Neutrophil (primary cell): ENCODE measurements around the gene TEX264.

Experiments
- H3K27ac ChIP-seq: fragments of 200-600 bp; sonication (generic); 2 replicates; pipeline ENCODE4 v1.5.1; 2016; ENCODE audit warnings: mild to moderate bottlenecking, moderate library complexity
- H3K27me3 ChIP-seq: fragments of 200-600 bp; sonication (generic); 2 replicates; pipeline ENCODE4 v1.6.0; 2016; ENCODE audit warnings: mild to moderate bottlenecking
- H3K36me3 ChIP-seq: fragments of 200-600 bp; sonication (generic); 2 replicates; pipeline ENCODE4 v1.5.1; 2017
- H3K4me1 ChIP-seq, 2 experiments: fragments of 200-600 bp in 1 of 2; sonication (generic) in 1 of 2; 1 replicate in 1 of 2; 2 replicates in 1 of 2; pipeline versions ENCODE4 v1.5.1 to v1.6.1; 2013 to 2016; ENCODE audit warnings: low read depth in 1 of 2, low read length in 1 of 2, mild to moderate bottlenecking in 1 of 2, moderate library complexity in 1 of 2; ENCODE audit not compliant: control insufficient read depth in 1 of 2, insufficient read depth in 1 of 2
- H3K4me3 ChIP-seq, 2 experiments: fragments of 200-600 bp in 1 of 2; sonication (generic) in 1 of 2; 1 replicate in 1 of 2; 2 replicates in 1 of 2; pipeline ENCODE4 v1.5.1; 2013 to 2016; ENCODE audit warnings: low read depth in 1 of 2, low read length in 1 of 2, mild to moderate bottlenecking in 1 of 2, moderate library complexity in 1 of 2
- H3K9me3 ChIP-seq: fragments of 200-600 bp; sonication (generic); 2 replicates; pipeline ENCODE4 v1.5.1; 2016
- TF ChIP-seq, protein P1 (sequence below): fragments of 200-600 bp; sonication (generic); IDR thresholded peaks from 2 replicates; pipeline ENCODE4 v1.5.1; 2016; ENCODE audit warnings: antibody characterized with exemption

TEX264 gene

GRCh38 chr3:51706021-51706485 lies 35.0 kb downstream of the TEX264 start:
- no peaks in the 10 kb centered on the region for H3K9me3 ChIP-seq
- H3K36me3 ChIP-seq, result peaks cover 47% of the 10 kb centered on the region
- TF ChIP-seq, protein P1, sequence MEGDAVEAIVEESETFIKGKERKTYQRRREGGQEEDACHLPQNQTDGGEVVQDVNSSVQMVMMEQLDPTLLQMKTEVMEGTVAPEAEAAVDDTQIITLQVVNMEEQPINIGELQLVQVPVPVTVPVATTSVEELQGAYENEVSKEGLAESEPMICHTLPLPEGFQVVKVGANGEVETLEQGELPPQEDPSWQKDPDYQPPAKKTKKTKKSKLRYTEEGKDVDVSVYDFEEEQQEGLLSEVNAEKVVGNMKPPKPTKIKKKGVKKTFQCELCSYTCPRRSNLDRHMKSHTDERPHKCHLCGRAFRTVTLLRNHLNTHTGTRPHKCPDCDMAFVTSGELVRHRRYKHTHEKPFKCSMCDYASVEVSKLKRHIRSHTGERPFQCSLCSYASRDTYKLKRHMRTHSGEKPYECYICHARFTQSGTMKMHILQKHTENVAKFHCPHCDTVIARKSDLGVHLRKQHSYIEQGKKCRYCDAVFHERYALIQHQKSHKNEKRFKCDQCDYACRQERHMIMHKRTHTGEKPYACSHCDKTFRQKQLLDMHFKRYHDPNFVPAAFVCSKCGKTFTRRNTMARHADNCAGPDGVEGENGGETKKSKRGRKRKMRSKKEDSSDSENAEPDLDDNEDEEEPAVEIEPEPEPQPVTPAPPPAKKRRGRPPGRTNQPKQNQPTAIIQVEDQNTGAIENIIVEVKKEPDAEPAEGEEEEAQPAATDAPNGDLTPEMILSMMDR, result no peak
- H3K4me3 ChIP-seq, result no peak overlapping the region
- peaks cover 25% of the 10 kb centered on the region for H3K27me3 ChIP-seq
- H3K4me1 ChIP-seq, result no peaks in the 10 kb centered on the region
- no peak overlapping the region for H3K27ac ChIP-seq

DNA sequence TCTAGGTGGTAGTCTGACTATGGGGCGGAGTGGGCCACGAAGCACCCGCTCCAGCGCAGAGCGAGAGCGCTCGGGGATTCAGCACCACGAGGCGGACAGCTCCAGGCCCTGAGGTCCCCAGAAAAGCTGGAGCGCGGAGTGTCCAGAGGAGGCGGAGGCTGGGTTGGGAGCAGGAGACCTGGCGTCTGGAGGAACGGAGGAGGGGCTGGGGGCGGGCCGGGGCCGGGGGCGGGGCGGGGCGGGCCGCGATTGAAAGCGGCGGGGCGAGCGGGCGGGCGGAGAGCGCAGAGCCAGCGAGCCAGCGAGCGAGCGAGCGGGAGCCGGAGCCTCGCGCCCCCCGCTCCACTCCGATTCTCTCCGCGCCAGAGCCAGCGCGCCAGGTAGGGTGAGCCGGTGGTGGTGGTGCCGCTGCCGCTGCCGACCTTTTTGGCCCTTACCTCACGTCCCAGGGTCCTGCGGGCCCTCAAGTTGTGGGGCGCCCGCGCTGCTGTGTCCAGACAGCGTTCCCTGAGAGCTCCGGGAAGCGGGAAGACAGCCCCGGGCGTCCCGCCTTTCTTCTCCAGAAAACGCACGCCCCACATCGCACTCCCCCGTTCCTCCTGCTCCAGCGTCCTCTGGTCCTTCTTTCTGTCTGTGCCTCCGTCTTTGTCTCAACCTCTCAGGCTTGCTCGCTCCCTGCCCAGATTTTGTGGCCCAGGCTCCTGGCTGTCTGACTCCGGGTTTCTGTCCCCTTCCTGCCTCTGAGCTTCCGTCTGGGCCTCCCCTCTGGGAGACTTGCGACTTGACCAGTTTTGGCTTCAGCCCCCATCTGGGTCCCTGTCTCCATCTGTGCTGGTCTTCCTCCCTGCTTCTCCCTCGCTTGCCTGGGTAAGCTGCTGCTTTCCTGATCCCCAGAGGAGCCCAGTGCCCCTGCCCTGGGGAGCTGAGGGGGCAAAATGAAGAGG lies 36.0 kb downstream of the TEX264 start, which contains the start of gene GRM2:
Gene GRM2, plus strand, starts transcription at position 281 of the 944 bp plus-strand sequence. CDS start 1,916 bp downstream, outside the sequence.
- no peak within 1 kb of the TSS for H3K4me3 ChIP-seq
- H3K27me3 ChIP-seq, result peaks cover 25% of the 10 kb centered on the region
- TF ChIP-seq, protein P1, result no peak

GRCh38 chr3:51708216-51708845 lies 37.3 kb downstream of the TEX264 start:
- Histone ChIP-seq H3K36me3 (peaks cover 27% of the 10 kb centered on the region), H3K9me3 (no peaks in the 10 kb centered on the region), H3K4me1 (no peaks in the 10 kb centered on the region), H3K27ac (no peak overlapping the region), H3K4me3 (no peak overlapping the region), H3K27me3 (peaks cover 25% of the 10 kb centered on the region)
- TF ChIP-seq, protein P1, result no peak

More for the DNA sequence above, 36.0 kb downstream of the TEX264 start, which contains the start of gene GRM2:
- Histone ChIP-seq H3K27ac (no peak within 1 kb of the TSS), H3K4me1 (no peaks in the 10 kb centered on the region), H3K36me3 (peaks cover 39% of the 10 kb centered on the region), H3K9me3 (no peaks in the 10 kb centered on the region)

DNA sequence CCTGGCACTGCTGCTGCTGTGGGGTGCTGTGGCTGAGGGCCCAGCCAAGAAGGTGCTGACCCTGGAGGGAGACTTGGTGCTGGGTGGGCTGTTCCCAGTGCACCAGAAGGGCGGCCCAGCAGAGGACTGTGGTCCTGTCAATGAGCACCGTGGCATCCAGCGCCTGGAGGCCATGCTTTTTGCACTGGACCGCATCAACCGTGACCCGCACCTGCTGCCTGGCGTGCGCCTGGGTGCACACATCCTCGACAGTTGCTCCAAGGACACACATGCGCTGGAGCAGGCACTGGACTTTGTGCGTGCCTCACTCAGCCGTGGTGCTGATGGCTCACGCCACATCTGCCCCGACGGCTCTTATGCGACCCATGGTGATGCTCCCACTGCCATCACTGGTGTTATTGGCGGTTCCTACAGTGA lies 38.0 kb downstream of the TEX264 start:
- no peak overlapping the region for H3K27ac ChIP-seq

DNA sequence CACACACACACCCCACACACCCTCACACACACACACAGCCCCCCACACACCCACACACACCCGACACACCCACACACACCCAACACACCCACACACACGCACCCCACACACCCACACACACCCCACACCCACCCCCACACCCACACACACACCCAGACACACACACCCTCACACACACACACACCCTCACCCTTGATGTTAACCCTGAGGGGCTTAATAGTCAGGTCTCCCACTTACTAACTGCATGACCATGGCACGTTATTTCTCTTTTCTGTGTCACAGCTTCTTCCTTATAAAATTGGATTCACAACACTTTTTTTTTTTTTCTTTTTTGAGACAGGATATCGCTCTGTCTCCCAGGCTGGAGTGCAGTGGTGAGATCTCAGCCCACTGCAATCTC lies 38.6 kb downstream of the TEX264 start:
- Histone ChIP-seq H3K36me3 (peaks cover 13% of the 10 kb centered on the region), H3K9me3 (no peaks in the 10 kb centered on the region), H3K27ac (no peak overlapping the region), H3K27me3 (peaks cover 25% of the 10 kb centered on the region), H3K4me1 (no peaks in the 10 kb centered on the region), H3K4me3 (no peak overlapping the region)
- TF ChIP-seq, protein P1, result no peak

More for the DNA sequence above, 38.0 kb downstream of the TEX264 start:
- H3K4me1 ChIP-seq, result no peaks in the 10 kb centered on the region
- H3K9me3 ChIP-seq, result no peaks in the 10 kb centered on the region
- TF ChIP-seq, protein P1, result no peak
- H3K4me3 ChIP-seq, result no peak overlapping the region
- peaks cover 20% of the 10 kb centered on the region for H3K36me3 ChIP-seq
- peaks cover 25% of the 10 kb centered on the region for H3K27me3 ChIP-seq
